ENCODE data around the gene RIPK4. TPM values are rescaled to one million over a fixed set of nuclear protein-coding genes. Genes with fewer than 3 reads are reported as not detected.

RIPK4 gene
- total RNA-seq, 1 donor from 2014 or later, result 10.9 TPM

GRCh38 chr21:41801321-41802197 lies 34.7 kb upstream of the RIPK4 start:
- DNase-seq (peak; percentile 78), ATAC-seq (peak; percentile 69)
- Histone ChIP-seq H3K4me1 (no peaks in the 10 kb centered on the region), H3K36me3 (peaks cover 30% of the 10 kb centered on the region), H3K27ac (no peak overlapping the region), H3K27me3 (no peaks in the 10 kb centered on the region), H3K4me3 (no peak overlapping the region), H3K9me3 (no peaks in the 10 kb centered on the region)
- intact Hi-C loops (cut with DNase I), result no loop called here
- TF ChIP-seq CTCF (IDR thresholded peaks at IDR 0.05), result no peak

GRCh38 chr21:41800425-41801320 lies 33.8 kb upstream of the RIPK4 start:
- Histone ChIP-seq H3K9me3 (no peaks in the 10 kb centered on the region), H3K36me3 (peaks cover 30% of the 10 kb centered on the region), H3K27me3 (no peaks in the 10 kb centered on the region), H3K4me1 (no peaks in the 10 kb centered on the region), H3K27ac (no peak overlapping the region), H3K4me3 (no peak overlapping the region)
- intact Hi-C loops (cut with DNase I), result no loop called here
- no peak for ATAC-seq
- no peak for DNase-seq
- TF ChIP-seq CTCF (IDR thresholded peaks at IDR 0.05), result no peak

GRCh38 chr21:41799763-41800162 lies 32.9 kb upstream of the RIPK4 start:
- intact Hi-C loops (cut with DNase I), result no loop called here
- H3K27ac ChIP-seq, result no peak overlapping the region
- H3K4me1 ChIP-seq, result no peaks in the 10 kb centered on the region
- ATAC-seq, result no peak
- H3K4me3 ChIP-seq, result no peak overlapping the region
- H3K9me3 ChIP-seq, result no peaks in the 10 kb centered on the region
- no peak for TF ChIP-seq CTCF (IDR thresholded peaks at IDR 0.05)
- H3K27me3 ChIP-seq, result no peaks in the 10 kb centered on the region
- no peak for DNase-seq
- peaks cover 30% of the 10 kb centered on the region for H3K36me3 ChIP-seq

DNA sequence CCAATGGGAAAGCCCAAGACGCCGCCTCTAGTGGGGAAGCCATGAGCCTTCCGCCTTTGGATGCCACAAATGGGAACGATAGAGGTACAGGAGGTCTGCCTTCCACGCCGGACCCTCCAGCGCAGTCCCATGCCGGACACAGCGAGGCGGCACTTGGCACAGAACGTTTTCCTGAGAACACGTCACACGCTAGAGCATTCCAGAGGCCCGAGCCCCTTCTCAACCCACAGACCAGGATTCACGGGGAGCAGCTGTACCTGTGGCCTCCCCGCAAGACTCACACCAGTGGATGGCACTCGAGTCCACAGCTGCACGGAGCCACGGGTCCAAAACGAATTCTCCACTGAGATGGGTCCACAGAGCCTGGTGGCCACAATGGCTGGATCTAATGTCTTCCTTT lies 31.5 kb upstream of the RIPK4 start:
- Histone ChIP-seq H3K27me3 (no peaks in the 10 kb centered on the region), H3K27ac (no peak overlapping the region), H3K4me3 (no peak overlapping the region), H3K36me3 (peaks cover 30% of the 10 kb centered on the region), H3K4me1 (no peaks in the 10 kb centered on the region), H3K9me3 (no peaks in the 10 kb centered on the region)
- ATAC-seq, result no peak
- intact Hi-C loops (cut with DNase I), result no loop called here
- TF ChIP-seq CTCF (IDR thresholded peaks at IDR 0.05), result no peak
- no peak for DNase-seq

- DNase-seq, result no peak
- no peaks in the 10 kb centered on the region for H3K4me1 ChIP-seq
- intact Hi-C loops (cut with DNase I), result no loop called here
Observed at GRCh38 chr21:41796476-41797080, 29.7 kb upstream of the RIPK4 start.

More at GRCh38 chr21:41796476-41797080, 29.7 kb upstream of the RIPK4 start:
- no peak overlapping the region for H3K4me3 ChIP-seq
- no peak overlapping the region for H3K27ac ChIP-seq
- ATAC-seq, result no peak
- no peaks in the 10 kb centered on the region for H3K27me3 ChIP-seq
- H3K36me3 ChIP-seq, result peaks cover 22% of the 10 kb centered on the region
- H3K9me3 ChIP-seq, result no peaks in the 10 kb centered on the region
- TF ChIP-seq CTCF (IDR thresholded peaks at IDR 0.05), result no peak
